Colonic mucosa (tissue), 4 donors: ENCODE measurements around the gene ABCG8. TPM values are rescaled to one million over a fixed set of nuclear protein-coding genes. Genes with fewer than 3 reads are reported as not detected.
A peak's percentile ranks its signal among the peaks of the same experiment; 100 is the strongest.

Source experiments
- DNase-seq: peaks from one replicate; pipeline ENCODE4 v3.0.0-alpha.2; 2020
- H3K27ac ChIP-seq: fragments of 200-600 bp; one replicate; pipeline ENCODE4 v1.8.0; 2021
- H3K27me3 ChIP-seq: fragments of 200-600 bp; one replicate; pipeline ENCODE4 v1.8.0; 2021
- H3K36me3 ChIP-seq: fragments of 200-600 bp; one replicate; pipeline ENCODE4 v1.8.0; 2021
- H3K4me1 ChIP-seq: fragments of 200-600 bp; one replicate; pipeline ENCODE4 v1.8.0; 2021; ENCODE audit warnings: mild to moderate bottlenecking
- H3K4me3 ChIP-seq: fragments of 200-600 bp; one replicate; pipeline ENCODE4 v1.8.0; 2021
- H3K9ac ChIP-seq, 2 donors: one replicate each; pipeline ENCODE4 v1.7.0; 2013; ENCODE audit warnings: control low read depth in 2 of 2, low read depth in 2 of 2, low read length in 2 of 2
- H3K9me3 ChIP-seq: fragments of 200-600 bp; one replicate; pipeline ENCODE4 v1.8.0; 2021
- CTCF ChIP-seq: fragments of 200-600 bp; IDR thresholded peaks from one replicate; pipeline ENCODE4 v1.8.0; 2022; ENCODE audit warnings: antibody characterized with exemption, mild to moderate bottlenecking
- intact Hi-C: fragments of 100-400 bp; cut with DNase I; formaldehyde crosslinking; loops from one replicate; pipeline ENCODE4 v1.14.1; 2022
- total RNA-seq, 2 donors: library from RNA; stranded (reverse); fragmentation: NEBNext Ultra II Directional in 1 of 2; extraction: Animal tissue kit (Norgen Biotek cat#: 25700) in 1 of 2; gene quantifications; one replicate each; pipeline ENCODE4 v1.2.1, GENCODE V29; 2021
- donor health status: healthy.
- donor health status: DM: no; HTN: no; CAD: no.
- donor health status: DM: no; HTN: no; CAD: no.

Gene ABCG8
- total RNA-seq, 2 donors from 2014 or later, result 0.12 to 0.48 TPM

- Histone ChIP-seq H3K9me3 (no peaks in the 10 kb centered on the region), H3K27ac (no peak overlapping the region), H3K9ac (no peak overlapping the region), H3K4me1 (no peaks in the 10 kb centered on the region), H3K36me3 (no peaks in the 10 kb centered on the region), H3K4me3 (no peak overlapping the region), H3K27me3 (no peaks in the 10 kb centered on the region)
- no peak for DNase-seq
- intact Hi-C loops, result no loop called here
- no peak for TF ChIP-seq CTCF
Observed at GRCh38 chr2:43810452-43810851, 28.3 kb upstream of the ABCG8 start.

- Histone ChIP-seq H3K36me3 (no peaks in the 10 kb centered on the region), H3K27me3 (no peaks in the 10 kb centered on the region), H3K9ac (no peak overlapping the region), H3K27ac (no peak overlapping the region), H3K9me3 (no peaks in the 10 kb centered on the region), H3K4me1 (no peaks in the 10 kb centered on the region), H3K4me3 (no peak overlapping the region)
- no peak for TF ChIP-seq CTCF
- no peak for DNase-seq
- intact Hi-C loops, result no loop called here
Observed at GRCh38 chr2:43810888-43811287, 27.9 kb upstream of the ABCG8 start.

GRCh38 chr2:43812006-43812405 is 26.8 kb upstream of the ABCG8 start:
- Histone ChIP-seq H3K27ac (no peak overlapping the region), H3K27me3 (no peaks in the 10 kb centered on the region), H3K9ac (no peak overlapping the region), H3K9me3 (no peaks in the 10 kb centered on the region), H3K36me3 (no peaks in the 10 kb centered on the region), H3K4me1 (no peaks in the 10 kb centered on the region), H3K4me3 (no peak overlapping the region)
- no peak for TF ChIP-seq CTCF
- no peak for DNase-seq
- intact Hi-C loops, result no loop called here

GRCh38 chr2:43812947-43813346 is 25.8 kb upstream of the ABCG8 start:
- Histone ChIP-seq H3K9me3 (no peaks in the 10 kb centered on the region), H3K27me3 (no peaks in the 10 kb centered on the region), H3K4me1 (no peaks in the 10 kb centered on the region), H3K36me3 (no peaks in the 10 kb centered on the region), H3K27ac (no peak overlapping the region), H3K4me3 (no peak overlapping the region), H3K9ac (no peak overlapping the region)
- no peak for DNase-seq
- intact Hi-C loops, result no loop called here
- TF ChIP-seq CTCF, result no peak

GRCh38 chr2:43814711-43815110 is 24.1 kb upstream of the ABCG8 start:
- no peak for DNase-seq
- intact Hi-C loops, result no loop called here
- Histone ChIP-seq H3K36me3 (no peaks in the 10 kb centered on the region), H3K9me3 (no peaks in the 10 kb centered on the region), H3K4me1 (no peaks in the 10 kb centered on the region), H3K27ac (no peak overlapping the region), H3K4me3 (no peak overlapping the region), H3K9ac (no peak overlapping the region), H3K27me3 (no peaks in the 10 kb centered on the region)
- TF ChIP-seq CTCF, result no peak

- Histone ChIP-seq H3K36me3 (no peaks in the 10 kb centered on the region), H3K9me3 (no peaks in the 10 kb centered on the region), H3K4me3 (no peak overlapping the region), H3K27ac (peak overlapping the region; percentile 74), H3K4me1 (no peaks in the 10 kb centered on the region), H3K27me3 (no peaks in the 10 kb centered on the region), H3K9ac (no peak overlapping the region)
- intact Hi-C loops, result no loop called here
- no peak for TF ChIP-seq CTCF
- DNase-seq, result peak; percentile 81
Observed at GRCh38 chr2:43818761-43819160, 20.0 kb upstream of the ABCG8 start.
